Suppressor macrophage treated with lipopolysaccharide for 4 hours (primary cell): ENCODE measurements around the gene CROCC2.

Experiments used
- DNase-seq: peaks from one replicate; pipeline ENCODE4 v3.0.0-alpha.2; 2020

Gene CROCC2

DNA sequence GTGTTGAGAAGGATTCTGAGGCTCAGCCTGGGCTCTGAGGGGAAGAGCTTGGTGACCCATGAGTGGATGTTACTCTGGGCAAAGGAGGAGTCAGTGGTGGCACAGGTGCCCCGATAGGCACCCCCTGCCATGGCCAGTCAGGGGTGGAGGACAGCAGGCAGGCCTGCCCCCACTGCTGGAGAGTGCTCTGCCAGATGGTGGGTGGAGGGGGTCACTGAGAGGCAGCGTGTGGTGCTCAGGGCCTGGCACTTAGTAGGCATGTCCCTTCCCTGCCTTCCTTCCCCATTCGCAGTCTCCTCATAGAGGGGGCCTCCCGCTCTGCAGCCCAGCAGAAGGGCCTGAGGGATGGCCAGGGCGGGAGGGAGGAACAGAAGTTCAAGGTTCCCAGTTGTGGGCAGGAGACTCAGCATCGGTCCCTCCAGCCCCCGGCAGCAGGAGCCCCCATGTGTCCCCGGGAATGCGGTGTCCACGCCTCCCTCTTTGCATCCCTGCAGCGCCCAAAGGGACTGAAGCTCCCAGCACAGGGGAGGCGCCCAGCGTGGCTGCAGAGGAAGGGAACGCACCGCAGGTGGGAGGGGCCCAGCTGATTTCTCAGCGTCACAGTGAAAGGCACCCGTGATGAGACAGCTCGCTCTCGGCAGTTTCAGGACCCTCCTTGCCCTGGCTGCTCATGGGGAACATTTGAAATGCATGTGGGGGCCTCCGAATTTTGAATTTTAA, 86.6 kb downstream of the CROCC2 start:
- DNase-seq = peak; percentile 18

DNA sequence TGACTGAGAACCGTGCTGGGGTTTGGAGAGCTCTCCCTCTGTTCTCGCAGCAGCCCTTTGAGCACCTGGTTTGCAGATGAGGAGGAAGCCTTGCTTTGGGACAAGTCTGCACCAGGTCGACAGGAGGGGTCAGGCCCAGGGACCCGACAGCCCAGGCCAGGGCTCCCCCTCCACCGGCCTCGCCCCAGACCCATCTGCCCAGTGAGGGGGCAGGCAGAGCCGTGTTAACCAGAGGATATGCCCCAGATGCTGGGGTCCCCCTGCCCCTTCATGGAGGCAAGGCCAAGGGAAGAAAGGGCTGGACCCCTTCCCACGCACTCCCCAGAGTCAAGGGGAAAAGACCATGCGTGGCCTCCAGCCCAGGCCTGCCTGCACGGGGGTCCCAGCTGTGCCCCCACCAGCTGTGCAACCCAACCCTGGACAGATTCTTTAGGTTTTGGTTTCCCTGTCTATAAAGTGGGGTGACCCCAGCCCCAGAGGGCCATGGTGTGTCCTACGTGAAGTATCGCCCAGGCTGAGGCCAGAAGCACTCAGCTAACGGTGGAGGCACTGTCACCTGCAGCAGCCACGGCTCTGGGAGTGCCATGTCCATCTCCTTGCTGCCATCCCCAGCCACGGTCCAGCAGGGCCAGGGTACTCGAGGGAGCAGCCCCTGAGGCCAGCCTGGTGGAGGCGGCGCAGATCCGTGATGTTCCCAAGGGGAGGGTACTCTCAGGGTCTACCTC, 87.5 kb downstream of the CROCC2 start:
- DNase-seq = no peak

DNA sequence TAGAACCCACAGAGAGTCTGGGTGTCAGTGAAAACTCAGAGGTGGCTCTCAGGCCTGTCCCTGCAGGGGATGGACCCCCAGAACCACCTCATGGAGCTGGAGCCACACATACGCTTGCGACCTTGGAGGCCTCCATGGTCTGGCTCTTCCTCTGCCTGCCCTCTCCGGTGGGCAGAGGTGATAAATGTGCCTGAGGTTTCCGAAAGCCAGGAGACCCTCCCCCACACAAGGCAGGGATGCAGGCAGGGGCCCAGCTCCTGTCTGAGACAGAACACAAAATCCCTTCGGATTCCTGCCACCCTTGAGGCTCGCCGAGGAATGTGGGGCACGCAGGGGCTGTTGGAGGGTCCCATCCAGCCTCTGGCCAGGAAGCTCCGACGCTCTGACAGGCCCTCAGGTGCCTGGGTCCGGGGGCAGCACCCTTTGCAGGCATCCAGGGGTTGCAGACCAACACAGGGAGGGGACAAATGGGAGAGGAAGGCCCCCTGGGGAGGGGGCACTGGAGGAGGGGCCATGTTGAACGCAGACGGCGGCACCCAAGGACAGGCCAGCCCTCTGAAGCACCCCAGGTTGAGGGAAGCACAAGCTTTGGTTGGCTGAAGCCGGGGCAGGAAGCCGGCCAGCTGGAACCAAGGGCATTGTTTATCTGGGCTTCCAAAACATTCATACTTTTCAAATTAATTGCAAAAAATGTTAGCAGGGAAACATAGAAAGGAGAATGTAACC, 88.2 kb downstream of the CROCC2 start:
- no peak for DNase-seq

DNA sequence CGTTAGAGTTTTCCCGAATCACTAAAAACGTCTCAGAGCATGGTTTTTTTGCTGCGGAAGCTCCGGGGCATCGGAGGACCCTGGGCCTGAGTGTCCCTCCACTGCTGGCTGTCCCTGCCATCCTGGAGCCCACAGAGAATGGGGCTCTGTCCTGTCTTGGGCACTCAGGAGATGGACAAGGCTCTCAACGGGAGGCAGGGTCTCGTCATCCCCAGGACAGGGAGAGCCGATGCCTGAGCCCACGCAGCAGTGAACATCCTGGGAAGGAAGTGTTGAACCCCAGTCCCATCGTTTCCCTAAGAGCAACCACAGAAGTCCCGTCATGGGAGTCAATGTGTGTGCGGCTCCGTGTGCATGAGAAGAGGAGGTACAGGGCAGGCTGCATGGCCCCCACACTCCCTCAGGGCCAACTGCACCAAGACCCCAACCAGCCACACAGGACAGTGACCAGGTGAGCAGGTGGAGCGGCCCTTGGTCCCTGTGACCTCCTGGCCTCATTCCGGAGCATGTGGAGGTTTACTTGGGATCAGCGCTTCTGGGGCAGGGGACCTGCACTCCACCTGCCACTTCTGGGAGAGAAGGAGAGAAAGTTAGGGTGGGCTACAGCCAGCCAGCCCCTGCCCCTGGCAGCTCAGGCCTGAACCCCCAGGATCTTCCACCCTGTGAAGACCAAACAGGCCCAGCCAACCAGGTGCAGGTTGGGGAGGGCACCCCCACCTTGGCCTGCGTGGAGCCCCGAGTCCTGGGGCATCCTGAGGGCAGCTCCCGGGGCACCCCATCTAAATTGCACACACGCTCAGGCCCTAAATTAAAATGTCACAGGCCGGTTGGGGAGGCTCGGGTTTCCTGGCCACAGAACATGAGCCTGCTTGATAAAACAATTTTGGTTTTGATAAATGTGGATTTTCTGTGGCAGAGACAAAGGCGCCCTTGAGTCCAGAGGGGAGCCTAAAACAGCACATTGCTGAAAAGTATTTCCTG, 89.2 kb downstream of the CROCC2 start:
- DNase-seq = no peak

DNA sequence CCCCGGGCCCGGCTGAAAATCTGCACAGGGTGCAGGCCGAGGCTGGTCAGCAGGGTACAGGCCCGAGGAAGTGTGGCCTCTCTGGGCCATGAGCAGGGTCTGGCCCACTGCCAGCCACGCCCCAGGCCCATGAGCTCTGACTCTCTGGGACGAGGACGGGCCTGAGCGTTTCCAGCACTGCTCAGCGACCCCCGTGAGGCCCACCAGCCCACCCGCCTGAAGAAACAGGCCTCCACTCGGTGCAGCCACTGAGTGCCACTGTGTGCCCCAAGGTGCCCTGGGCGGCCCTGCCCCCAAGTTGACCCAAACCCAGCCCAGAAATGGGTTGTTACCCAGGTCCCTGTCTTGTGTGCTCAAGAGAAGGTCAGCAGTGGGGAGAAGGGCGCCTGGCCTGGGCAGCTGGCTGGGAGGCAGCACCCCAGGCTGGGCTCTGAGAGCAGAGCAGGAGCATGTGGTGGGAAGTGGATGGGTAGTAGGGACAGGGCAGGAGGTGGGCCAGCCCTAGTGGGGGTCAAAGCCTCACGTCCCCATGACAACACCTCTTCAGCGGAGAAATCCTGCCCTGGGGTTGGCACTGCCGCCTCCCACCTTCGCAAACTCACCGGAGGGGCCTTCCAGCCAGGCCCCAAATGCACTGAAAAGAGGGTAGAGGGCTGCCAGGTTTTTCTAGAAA, 90.2 kb downstream of the CROCC2 start:
- no peak for DNase-seq

DNA sequence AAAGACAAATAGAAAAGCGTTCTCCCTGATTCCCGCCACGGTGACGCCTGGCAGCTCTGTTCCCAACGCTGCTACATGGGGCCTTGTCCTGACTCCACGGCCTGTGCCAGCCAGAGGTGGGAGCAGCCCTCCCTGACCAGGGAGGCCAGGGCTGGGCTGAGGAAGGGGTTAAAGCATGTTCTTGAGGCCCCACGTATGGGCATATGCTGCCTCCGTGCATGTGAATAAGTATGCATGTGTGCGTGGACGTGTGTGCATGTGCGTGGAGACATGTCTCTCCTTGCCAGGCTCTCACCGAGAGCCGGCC, 90.7 kb downstream of the CROCC2 start:
- no peak for DNase-seq

DNA sequence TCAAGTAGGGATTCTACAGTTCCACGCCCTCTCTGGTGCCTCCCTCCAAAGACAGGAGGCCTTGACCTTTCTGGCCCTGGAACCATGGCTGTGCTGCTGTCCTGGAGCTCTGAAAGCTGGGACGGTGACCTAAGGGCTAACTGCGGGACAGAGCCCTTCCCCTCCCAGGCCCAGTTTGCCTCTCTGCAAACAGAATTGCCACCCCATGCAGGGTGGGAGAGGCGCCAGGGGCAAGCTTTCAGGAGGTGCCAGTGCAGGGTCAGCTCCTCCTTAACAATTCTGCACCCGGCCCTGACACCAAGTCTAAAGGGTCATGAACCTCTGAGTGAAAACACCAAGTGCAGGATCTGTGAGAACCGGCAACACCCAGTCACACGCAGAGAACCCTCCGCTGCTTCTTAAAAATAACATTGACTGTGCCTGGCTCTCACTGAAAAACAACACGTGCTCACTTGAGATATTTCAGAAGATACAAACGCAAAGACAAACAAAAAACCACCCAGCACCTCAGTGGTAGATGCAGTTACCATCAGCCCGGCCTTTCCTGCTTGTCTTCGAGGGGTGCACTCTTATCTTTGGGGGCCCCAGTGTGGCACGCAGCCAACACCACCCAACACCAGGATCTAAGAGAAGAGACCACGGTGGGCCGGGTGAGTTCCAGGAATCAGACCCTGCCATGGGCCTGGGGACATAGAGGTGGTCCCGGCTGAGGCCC, 91.2 kb downstream of the CROCC2 start:
- no peak for DNase-seq

DNA sequence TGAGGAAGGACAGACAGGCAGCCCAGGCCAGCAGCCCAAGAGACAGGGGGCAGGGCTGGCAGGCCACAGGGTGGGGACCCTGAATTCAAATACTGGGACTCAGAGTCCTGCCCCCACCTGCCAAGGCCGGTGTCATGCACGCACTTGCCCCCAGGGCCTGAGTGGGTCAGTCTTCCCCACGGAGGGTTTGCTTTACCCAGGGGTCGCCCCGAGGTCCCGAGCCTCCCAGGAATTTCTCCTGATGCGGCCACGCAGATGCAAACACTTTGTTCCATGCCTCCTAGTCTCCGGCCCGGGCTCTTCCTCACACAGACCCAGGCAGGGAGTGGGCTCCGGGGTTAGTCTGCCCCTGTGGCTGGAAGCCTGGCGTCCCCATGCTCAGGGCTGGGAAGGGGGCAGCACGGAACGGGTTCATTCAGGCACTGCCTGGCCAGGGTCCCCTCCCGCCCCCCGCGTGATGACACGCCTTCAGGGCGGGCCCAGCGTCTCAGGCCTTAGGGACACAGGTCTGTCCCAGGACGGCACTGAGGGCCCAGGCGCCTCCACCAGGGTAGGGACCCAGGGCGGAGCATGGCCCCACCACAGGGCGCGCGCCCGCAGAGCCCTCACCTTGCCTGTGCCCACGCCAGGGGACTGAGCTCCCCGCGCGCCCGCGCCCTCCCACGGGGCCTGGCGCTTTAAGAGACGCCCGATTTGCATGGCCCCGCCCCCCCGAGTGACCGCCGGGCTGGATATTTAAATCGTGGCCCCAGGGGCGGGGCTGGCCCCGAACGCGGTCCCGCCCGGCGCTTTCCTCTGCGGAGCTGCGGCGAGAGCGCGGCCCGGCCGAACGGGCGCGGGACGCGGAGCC, 91.9 kb downstream of the CROCC2 start, which contains the start of gene SNED1:
SNED1 (plus strand) TSS at position 763 of the 850 bp plus-strand sequence. CDS start 220 bp downstream, outside the sequence.
- DNase-seq = peak; percentile 86

DNA sequence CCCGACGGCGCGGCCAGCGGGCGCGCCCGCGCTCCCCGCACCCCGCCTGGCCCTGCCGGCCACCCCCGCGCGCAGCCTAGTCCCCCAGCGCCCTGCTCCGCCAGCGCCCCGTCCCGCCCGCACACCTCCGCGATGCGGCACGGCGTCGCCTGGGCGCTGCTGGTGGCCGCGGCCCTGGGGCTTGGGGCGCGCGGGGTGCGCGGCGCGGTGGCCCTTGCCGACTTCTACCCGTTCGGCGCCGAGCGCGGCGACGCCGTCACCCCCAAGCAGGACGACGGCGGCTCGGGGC, 92.5 kb downstream of the CROCC2 start:
- DNase-seq = no peak

DNA sequence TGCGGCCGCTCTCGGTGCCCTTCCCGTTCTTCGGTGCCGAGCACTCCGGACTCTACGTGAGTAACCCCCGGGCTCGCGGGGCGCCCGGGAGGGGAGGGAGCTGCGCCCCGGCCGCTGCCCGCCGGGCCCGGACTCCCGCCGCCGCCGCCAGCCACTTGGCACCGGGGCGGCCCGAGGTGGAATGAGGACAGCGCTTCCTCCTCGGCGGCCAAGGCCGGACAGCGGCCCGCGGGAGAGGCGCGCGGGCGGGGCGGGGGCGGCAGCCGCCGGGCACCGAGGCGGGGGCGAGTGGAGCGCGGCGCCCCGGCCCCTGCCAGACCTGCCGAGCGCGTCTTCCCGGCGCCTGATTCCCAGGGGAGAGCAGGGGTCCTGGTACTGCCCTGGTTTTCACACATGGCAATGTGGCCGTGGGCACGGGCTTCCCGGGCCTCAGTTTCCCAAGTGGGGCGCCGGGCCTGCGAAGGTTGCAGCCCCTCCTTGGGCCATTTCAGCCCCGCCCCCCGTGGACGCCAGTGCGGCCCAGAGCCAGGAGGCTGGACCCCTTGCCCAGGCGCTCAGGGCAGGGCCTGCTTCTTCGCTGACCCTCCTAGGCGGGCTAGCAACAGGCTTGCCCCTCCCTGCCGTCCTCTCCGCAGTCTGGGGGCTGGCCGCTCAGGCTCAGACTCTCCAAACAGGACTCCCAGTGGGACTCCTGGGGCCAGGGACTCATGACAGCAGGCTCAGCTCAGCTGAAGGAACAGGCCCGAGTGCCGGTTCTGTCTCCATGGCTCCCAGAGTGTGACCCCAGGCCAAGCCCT, 93.1 kb downstream of the CROCC2 start:
- DNase-seq = peak; percentile 24

DNA sequence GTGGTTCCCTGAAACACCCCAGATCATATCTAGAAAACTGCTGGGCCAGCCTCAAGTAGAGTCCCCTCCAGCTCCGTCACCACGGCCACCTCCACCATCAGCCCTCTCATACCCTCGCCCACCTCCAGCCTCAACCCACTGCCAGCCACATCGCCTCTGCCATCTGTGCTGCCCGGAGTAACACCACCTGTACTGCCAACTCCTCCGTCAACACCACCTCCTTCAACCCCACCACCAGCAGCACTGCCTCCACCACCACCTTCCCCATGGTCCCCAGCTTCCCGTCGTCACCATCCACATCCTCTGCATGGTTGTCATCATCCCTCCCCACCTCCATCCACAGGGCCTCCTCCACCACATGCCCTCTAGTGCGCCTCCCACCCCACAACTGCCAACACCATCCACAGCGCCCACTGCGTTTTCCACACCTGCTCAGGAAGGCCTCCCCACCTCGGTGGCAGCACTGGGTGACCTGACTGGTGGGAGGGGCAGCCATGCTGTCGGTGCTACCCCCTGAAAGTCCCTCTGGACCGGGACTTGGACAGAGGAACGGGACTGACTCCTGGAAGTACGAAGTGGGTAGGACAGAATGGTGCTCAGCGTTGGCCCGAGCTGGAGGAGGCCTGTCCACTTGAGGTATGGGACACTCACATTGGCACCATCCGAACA, 93.9 kb downstream of the CROCC2 start:
- DNase-seq = no peak

DNA sequence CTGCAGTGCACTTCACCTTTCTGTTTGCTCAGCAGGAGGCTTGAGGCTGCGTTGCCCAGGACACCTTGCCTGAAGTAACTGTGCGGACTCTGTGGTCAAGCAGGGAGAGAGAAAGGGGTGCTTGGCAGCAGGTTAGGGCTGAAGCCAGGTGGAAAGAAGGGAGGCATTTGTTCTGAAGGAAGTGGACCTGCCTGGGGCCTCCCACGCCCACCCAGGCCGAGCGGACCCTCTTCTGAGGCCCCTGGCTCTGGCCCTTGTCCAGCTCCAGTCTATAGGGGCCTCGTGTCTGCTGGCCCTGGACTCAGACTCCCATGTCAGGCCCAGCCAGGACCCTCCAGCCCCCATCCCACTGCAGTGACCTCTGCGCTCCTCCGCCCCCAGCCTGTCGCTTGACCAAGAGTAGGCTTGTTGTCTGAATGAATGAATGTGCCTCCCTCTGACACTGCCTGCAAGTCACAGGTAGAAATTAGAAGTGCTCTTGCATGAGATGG, 94.7 kb downstream of the CROCC2 start:
- no peak for DNase-seq

DNA sequence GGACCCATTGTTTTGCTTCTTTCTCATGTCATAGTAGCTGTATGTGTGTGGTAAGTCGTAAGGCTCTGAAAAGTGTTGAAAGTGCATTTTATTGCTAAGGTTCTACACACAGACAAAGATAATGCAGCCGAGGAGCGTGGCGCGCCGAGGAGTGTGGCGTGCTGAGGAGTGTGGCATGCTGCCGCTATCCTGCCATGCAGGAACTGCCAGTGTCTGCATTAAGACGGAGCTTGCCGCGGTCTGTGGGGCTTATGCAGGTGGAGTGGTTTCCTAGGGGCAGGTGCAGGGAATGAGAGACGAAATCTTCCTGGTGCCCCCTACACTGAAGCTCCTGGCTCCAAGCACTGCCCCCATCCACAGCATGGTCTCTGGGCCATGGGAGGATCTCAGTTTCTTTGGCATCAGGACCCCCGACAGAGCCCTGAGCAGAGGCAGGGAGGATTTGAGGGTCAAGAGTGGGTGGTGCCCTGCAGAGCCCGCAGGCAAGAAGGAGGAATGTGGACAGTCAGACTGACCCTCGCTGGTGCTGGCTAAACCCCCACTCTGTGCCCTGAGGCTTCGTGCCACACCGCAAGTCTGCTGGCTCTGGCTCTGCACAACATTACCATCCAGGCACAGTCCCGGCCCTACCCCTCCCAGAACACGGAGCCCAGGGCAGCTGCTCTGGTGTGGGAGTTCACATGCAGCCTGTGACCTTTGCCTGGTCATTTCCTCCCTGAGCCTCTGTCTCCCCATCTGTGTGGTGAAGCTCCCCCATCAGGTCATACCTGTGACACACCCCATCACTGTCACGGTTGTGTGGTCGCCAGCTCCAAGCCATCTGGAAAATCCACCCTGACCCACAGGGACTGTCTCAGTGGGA, 95.5 kb downstream of the CROCC2 start:
- DNase-seq = no peak

DNA sequence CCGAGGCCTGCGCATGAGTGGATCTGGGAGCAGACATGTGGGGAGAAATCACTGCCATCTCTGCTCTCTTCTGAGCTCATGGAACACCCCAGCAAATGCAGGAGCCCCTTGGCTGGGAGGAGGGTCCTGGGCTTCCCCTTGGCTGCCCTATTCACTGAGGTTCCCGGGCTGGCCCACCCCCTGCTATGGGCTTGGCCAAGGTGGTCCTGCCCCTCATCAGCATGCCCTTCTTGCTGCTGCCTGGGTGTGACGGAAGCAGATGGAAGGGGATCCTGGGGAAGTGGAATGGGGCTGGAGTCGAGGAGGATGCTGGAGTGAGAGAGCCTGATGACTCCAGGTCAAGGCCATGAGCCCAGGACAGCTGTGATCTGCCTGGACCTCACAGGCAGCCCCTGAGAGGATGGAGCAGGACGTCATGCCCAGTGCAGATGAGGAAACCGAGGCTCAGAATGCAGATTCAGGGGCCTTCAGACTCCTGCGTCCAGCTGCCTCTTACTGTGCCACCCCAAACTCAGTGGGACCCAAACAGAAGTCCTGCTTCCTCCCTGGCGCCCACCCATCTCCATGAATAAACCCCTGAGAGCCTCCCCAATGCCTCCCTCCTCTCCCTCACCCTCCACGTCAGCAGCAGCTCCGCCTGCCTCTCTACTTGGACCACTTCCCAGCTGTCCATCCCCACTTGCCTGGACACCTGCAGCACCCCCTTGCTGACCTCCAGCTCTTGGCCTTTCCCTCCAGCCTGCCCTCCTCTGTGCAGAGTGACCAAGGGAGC, 96.3 kb downstream of the CROCC2 start:
- DNase-seq = no peak

DNA sequence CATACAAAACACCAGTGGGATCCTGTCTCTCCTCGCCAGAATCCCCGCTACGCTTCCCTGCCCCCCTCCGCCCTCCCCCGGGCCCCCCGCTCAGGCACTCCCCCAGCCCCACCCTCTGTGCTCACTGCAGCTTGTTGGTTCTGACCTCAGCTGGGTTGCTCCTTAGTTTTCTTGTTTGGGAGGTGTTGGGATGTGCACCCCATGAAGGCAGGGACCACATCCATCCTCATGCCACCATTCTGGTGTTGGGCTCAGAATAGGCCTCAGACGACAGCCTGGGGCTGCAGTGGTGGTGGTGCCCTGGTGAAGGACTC, 96.9 kb downstream of the CROCC2 start:
- DNase-seq = no peak

DNA sequence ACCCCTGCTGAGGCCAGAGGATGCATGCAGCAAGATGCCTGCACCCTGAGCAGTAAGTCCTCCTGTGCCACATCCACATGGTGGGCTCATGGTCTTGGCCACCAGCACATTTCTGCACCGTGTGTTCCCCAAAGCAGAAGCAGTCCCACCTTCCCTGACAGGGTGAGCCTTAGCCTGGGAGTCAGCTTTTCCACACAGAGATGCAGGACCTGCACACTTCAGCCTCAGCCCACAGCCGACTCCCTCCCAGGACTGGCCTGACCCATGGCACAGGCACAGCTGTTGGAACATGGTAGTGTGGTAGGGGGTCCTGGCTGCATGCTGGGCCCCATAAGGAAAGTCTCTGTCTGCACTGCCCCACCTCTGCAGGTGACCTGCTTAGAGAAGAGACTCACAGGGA, 97.2 kb downstream of the CROCC2 start:
- DNase-seq = no peak

DNA sequence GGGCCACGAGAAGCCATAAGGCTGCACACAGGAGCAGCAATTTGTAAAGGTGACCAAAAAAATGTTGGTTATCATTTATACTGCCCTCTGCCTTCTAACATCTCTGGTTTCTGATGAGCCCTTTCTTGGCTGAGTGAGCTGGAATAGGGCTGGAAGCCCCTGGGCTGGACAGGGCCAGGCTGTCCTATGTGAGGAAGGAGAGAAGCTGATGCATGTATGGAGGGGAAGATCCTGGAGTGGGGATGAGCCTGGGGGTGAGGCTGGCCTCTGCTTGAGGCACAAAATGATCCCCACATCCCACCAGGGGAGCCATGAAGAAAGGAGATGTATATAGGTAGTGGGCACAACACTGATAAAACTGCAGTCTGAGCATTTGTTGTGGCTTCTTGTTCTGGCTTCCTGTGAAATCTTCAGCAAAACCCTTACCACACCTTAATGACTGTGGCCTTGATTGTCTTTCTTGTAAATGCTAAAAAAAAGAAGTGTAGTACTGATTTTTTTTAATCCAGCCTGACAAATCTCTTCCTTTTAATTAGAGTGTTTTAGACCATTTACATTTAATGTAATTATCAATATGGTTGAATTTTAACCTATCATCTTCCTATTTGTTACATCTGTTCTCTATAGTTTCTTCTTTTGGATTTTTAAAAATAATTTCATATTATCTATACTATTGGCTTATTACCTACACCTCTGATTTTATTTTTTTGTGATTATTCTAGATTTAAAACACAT, 97.9 kb downstream of the CROCC2 start:
- DNase-seq = no peak
